Esophagus (tissue), 2 donors: ENCODE results near the gene CHMP2A. TPM values are rescaled to one million over a fixed set of nuclear protein-coding genes. Genes with fewer than 3 reads are reported as not detected.

ENCODE experiments used
- H3K27ac ChIP-seq, 2 donors: one replicate each; pipeline ENCODE4 v1.5.1; 2013; ENCODE audit warnings: low read depth in 2 of 2, mild to moderate bottlenecking in 2 of 2, inconsistent platforms in 1 of 2, low read length in 1 of 2, moderate library complexity in 1 of 2
- H3K27me3 ChIP-seq, 2 donors: one replicate each; pipeline ENCODE4 v1.6.1; 2013; ENCODE audit warnings: low read length in 2 of 2, control low read depth in 1 of 2, mild to moderate bottlenecking in 1 of 2; ENCODE audit not compliant: insufficient read depth in 2 of 2, control insufficient read depth in 1 of 2
- H3K36me3 ChIP-seq, 2 donors: one replicate each; pipeline ENCODE4 v1.6.1; 2013; ENCODE audit warnings: low read length in 1 of 2; ENCODE audit not compliant: control insufficient read depth in 2 of 2, insufficient read depth in 2 of 2
- H3K4me1 ChIP-seq, 2 donors: one replicate each; pipeline ENCODE4 v1.6.1; 2013; ENCODE audit warnings: low read length in 1 of 2; ENCODE audit not compliant: control insufficient read depth in 2 of 2, insufficient read depth in 2 of 2
- H3K4me3 ChIP-seq, 2 donors: one replicate each; pipeline ENCODE4 v1.5.1; 2013; ENCODE audit warnings: low read length in 2 of 2, mild to moderate bottlenecking in 2 of 2, low read depth in 1 of 2, moderate library complexity in 1 of 2
- H3K9me3 ChIP-seq, 2 donors: one replicate each; pipeline ENCODE4 v1.6.1; 2013; ENCODE audit warnings: mild to moderate bottlenecking in 2 of 2, low read depth in 1 of 2, low read length in 1 of 2, moderate library complexity in 1 of 2; ENCODE audit not compliant: control insufficient read depth in 2 of 2, insufficient read depth in 1 of 2
- WGBS, 2 donors: extraction: QIAGEN DNeasy Blood & Tissue Kit; methylation state at CpG; one replicate each; pipeline ENCODE4 v1.1.7; 2013; 5-methylcytosine and 5-hydroxymethylcytosine counted together
- polyA plus RNA-seq, 2 donors: library from polyadenylated mRNA; stranded (reverse); fragments of 200-250 nt; gene quantifications; one replicate each; pipeline ENCODE4 v1.2.3, GENCODE V29; 2013
- donor health status: healthy with polysubstance abuse.
- donor health status: Bipolar disorder and iron deficiency.

CHMP2A gene
- polyA plus RNA-seq, 2 donors = 174 to 262 TPM

DNA sequence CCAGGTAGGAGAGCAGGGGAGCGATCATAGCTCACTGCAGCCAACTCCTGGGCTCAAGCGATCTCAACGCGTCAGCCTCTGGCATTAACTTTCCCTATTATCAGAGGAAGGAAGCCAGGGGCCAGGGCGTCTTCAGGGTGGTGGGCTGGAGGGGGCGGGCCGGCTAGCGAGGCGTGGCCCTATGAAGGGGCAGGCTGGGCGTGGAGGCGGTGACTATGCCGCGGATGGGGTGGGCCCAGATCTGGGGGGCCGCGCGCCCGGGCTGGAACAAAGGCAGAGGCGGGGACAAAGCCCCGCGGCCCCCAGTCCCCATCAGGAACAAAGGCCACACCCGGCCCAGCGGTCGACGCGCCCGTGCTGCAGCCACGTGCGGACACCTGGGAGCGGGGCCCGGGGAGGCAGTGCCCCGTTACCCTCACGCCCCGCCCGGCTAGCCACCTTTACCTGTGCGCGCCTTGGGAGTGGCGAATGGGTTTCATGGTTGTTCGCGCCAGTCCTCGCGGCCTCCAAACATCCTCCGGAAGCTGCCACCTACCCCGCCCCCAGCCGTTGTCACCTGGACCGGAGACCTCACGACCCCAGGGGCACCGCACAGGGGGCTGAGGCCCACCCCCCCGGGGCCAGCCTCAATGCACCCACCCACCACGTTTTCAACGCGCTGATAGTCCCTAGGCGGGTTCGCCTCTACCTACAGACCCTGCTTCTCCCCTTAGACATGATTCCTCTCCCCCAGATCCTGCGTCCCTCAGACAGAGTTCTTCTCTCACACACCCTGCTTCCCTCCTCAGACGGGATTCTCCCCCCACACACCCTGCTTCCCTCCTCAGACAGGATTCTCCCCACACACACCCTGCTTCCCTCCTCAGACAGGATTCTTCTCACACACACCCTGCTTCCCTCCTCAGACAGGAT lies 16.4 kb downstream of the CHMP2A start:
- WGBS, 2 donors = 2 to 3% methylated on average over 55 of the region's 55 CpGs
- Histone ChIP-seq H3K27ac (peak overlapping the region in 1 of 2 donors; percentile 28), H3K36me3 (no peaks in the 10 kb centered on the region), H3K27me3 (no peaks in the 10 kb centered on the region), H3K4me3 (peak overlapping the region; percentile 13 to 31), H3K9me3 (no peaks in the 10 kb centered on the region), H3K4me1 (peaks cover 0 to 8% of the 10 kb centered on the region in 2 donors)

DNA sequence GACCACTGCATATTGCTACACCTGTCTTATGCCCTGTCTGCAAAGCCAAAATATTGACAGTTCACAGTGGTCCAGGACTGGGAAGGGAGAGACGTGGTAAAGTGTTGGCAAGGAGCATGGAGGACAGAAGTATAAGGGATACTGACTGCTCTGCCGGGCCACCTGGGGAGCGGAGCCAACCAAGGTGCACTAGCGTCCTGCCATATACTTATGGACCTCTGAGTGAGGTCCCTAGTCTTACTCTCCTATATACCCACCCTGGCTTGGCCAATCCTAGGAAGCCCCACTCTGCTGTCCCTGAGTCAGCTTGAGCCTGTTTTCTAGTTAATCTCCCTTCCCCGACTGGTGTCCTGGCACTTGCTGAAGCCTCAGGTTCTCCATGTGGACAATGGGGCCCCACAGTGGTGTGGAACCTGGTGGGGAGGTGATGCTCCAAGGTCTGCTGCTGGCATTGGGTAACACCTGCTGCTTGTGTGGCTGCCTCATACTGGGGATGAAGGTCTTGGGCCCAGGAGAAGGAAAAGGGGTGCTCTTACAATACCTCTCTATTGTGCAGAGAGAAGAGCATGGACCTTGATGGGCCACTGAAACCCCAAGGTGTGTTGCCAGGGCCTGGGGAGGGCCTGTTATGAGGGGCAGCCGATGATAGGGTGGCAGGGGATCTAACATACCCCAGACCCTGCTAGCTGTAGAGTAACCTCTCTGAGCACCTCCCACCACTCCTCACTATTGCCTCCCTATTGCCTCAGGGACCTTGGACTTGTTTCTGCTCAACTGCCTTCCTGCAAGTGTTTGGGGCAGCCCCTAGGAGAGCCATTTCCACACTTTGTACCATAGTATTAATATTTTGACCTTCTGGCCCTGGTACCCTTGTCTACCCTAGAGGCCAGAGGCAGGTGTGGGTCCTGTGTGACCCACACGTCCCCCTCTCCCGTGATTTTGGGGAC lies 17.8 kb downstream of the CHMP2A start:
- 92% methylated on average over 8 of the region's 8 CpGs for WGBS, 2 donors
- Histone ChIP-seq H3K9me3 (no peaks in the 10 kb centered on the region), H3K27ac (no peak overlapping the region), H3K4me3 (no peak overlapping the region), H3K36me3 (no peaks in the 10 kb centered on the region), H3K4me1 (peaks cover 0 to 8% of the 10 kb centered on the region in 2 donors), H3K27me3 (no peaks in the 10 kb centered on the region)

DNA sequence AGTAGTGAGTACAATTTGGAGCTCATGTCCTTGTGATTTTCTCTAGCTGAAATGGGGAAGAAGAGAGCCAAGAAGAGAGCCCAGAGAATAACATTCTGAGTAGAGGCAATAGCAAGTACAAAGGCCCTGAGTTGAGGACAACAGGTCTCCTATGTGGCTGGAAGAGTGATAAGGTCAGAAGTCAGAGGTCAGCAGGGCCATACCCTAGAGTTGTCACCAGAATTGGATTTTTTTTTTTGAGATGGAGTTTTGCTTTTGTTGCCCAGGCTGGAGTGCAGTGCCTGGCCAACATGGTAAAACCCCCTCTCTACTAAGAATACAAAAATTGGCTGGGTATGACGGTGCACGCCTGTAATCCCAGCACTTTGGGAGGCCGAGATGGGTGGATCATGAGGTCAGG lies 19.0 kb downstream of the CHMP2A start:
- H3K4me3 ChIP-seq = no peak overlapping the region
- H3K36me3 ChIP-seq = no peaks in the 10 kb centered on the region
- peaks cover 0 to 8% of the 10 kb centered on the region in 2 donors for H3K4me1 ChIP-seq
- no peaks in the 10 kb centered on the region for H3K27me3 ChIP-seq
- no peaks in the 10 kb centered on the region for H3K9me3 ChIP-seq
- H3K27ac ChIP-seq = no peak overlapping the region
- 91 to 98% methylated on average over 3 of the region's 3 CpGs for WGBS, 2 donors

DNA sequence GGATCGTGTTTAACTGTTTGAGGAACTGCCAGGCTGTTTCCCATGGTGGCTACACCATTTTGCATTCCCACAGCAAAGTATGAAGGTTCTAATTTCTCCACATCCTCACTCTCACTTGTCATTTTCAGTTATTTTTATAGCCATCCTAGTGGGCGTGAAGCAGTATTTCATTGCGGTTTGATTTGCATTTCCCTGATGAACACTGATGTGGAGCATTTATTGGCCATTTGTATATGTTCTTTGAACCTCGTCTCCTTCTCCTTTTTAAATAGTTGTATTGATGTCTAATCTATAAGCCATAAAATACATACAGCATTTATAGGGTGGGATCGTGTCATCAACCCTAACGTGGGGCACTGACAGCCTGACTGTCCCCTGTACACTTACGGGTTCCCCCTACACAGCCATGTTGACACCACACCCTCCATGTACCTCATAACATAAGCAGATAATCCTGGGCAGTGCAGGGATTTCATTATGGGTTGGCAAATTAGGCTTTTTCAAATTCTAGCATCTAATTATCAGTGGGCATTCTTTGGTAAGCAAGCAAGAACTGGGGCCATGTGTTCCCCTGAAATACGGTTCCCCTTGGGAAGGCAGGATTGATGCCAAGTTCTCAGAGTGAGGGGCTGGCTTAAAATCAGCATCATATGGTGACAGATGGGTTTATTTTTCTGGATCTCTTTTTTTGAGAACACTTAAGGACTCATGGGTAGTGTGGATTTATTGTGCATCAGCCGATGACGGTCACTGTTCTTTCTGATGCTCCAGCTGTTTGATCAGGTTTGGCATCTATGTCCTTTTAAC lies 23.7 kb downstream of the CHMP2A start:
- H3K4me1 ChIP-seq = no peaks in the 10 kb centered on the region
- no peaks in the 10 kb centered on the region for H3K27me3 ChIP-seq
- 65 to 69% methylated on average over 10 of the region's 10 CpGs for WGBS, 2 donors
- no peak overlapping the region for H3K27ac ChIP-seq
- no peaks in the 10 kb centered on the region for H3K36me3 ChIP-seq
- no peak overlapping the region for H3K4me3 ChIP-seq
- H3K9me3 ChIP-seq = no peaks in the 10 kb centered on the region

DNA sequence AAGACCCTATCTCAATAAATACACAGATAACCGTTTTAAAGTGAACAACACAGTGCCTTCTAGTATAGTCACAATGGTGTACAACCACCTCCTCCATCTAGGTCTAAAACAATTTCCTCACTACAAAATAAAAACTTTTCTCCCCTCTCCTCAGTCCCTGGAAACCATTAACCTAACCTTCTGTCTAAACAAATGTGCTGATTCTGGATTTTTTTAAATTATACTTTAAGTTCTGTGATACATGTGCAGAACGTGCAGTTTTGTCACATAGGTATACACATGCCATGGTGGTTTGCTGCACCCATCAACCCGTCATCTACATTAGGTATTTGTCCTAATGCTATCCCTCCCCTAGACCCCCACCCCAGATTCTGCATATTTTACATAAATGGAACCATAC lies 25.5 kb downstream of the CHMP2A start:
- H3K4me3 ChIP-seq = no peak overlapping the region
- no peaks in the 10 kb centered on the region for H3K9me3 ChIP-seq
- H3K27me3 ChIP-seq = no peaks in the 10 kb centered on the region
- H3K4me1 ChIP-seq = no peaks in the 10 kb centered on the region
- no peak overlapping the region for H3K27ac ChIP-seq
- no peaks in the 10 kb centered on the region for H3K36me3 ChIP-seq
- 75 to 78% methylated on average over 3 of the region's 3 CpGs for WGBS, 2 donors

DNA sequence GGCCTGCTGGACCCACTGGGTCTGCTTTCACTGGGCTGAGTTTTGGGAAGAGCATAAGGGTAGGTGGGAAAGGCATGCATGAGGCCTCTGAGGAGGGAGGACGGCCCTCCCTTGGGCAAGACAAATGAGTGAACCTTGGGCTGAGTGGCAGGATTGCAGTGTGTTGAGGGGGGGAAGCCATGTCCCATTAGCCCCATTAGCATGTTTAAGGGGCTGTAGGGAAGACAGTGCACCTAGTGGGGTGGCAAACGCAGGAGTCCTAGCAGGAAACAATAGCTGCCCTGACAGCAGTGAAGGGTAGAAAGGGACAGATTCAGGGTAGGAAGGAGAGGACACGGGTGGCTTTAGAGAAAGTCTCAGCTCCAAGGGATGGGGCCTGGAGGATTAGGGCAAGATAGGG lies 32.2 kb downstream of the CHMP2A start:
- Histone ChIP-seq H3K36me3 (no peaks in the 10 kb centered on the region), H3K27ac (no peak overlapping the region), H3K27me3 (no peaks in the 10 kb centered on the region), H3K4me3 (no peak overlapping the region), H3K4me1 (peaks cover 10 to 12% of the 10 kb centered on the region in 2 donors), H3K9me3 (no peaks in the 10 kb centered on the region)
- 78 to 85% methylated on average over 3 of the region's 3 CpGs for WGBS, 2 donors

DNA sequence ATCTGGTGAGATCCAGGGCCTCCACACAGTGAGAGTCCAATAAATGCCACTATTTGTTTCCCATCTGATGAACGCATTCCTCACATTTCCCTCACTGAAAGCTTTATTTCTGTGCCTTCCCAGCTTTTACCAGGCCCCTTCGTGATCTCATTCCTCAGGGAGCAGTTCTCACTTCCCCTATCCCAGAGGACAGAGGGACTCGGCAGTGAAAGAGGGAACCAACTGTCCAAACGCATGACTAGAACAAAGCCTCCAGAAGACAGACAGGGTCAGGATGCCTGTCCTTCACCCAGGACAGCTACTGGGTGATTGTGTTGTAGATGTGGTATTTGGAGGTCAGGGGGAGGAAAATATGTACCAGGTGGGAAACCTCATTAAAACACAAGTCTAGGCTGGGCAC lies 33.3 kb downstream of the CHMP2A start:
- Histone ChIP-seq H3K4me1 (peaks cover 12 to 16% of the 10 kb centered on the region in 2 donors), H3K4me3 (no peak overlapping the region), H3K9me3 (no peaks in the 10 kb centered on the region), H3K27ac (no peak overlapping the region), H3K27me3 (no peaks in the 10 kb centered on the region), H3K36me3 (peaks cover 0 to 9% of the 10 kb centered on the region in 2 donors)
- WGBS, 2 donors = 72 to 80% methylated on average over 4 of the region's 4 CpGs

DNA sequence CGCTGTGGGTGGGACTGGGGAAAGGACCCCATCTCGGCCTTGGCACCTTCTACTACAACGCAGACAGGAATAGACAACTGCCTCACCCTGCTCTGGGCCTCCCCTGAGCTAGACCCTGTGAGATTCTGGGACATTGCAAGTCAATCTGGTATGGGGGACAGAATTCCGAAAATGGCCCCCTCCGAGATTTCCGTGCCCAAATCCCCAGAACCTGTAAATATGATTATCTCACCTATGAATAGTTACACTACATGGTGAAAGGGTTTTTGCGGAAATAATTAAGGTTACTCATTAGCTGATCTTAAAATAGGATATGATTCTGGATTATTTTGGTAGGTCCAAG lies 34.7 kb downstream of the CHMP2A start:
- WGBS, 2 donors = 10% methylated on average over 7 of the region's 7 CpGs
- Histone ChIP-seq H3K27me3 (no peaks in the 10 kb centered on the region), H3K4me1 (peaks cover 12 to 16% of the 10 kb centered on the region in 2 donors), H3K4me3 (peak overlapping the region; percentile 72 to 92), H3K27ac (peak overlapping the region; percentile 99), H3K9me3 (no peaks in the 10 kb centered on the region), H3K36me3 (peaks cover 0 to 16% of the 10 kb centered on the region in 2 donors)
